NCI-H460 (cell line): ENCODE data around the gene MEF2D. TPM values are rescaled to one million over a fixed set of nuclear protein-coding genes. Genes with fewer than 3 reads are reported as not detected.
A peak's percentile ranks its signal among the peaks of the same experiment; 100 is the strongest.

Experiments used
- DNase-seq: peaks from one replicate; pipeline ENCODE4 v3.0.0-alpha.2; 2016; ENCODE audit warnings: low read depth; ENCODE audit errors: extremely low read depth
- total RNA-seq: library from RNA; depleted of rRNA; stranded (reverse); fragments of >200 nt; shearing (Covaris generic); gene quantifications from 2 replicates; pipeline ENCODE4 v1.2.3, GENCODE V29; 2014

MEF2D gene
- total RNA-seq, 1 experiment from 2014 or later, result 23.8 TPM

DNA sequence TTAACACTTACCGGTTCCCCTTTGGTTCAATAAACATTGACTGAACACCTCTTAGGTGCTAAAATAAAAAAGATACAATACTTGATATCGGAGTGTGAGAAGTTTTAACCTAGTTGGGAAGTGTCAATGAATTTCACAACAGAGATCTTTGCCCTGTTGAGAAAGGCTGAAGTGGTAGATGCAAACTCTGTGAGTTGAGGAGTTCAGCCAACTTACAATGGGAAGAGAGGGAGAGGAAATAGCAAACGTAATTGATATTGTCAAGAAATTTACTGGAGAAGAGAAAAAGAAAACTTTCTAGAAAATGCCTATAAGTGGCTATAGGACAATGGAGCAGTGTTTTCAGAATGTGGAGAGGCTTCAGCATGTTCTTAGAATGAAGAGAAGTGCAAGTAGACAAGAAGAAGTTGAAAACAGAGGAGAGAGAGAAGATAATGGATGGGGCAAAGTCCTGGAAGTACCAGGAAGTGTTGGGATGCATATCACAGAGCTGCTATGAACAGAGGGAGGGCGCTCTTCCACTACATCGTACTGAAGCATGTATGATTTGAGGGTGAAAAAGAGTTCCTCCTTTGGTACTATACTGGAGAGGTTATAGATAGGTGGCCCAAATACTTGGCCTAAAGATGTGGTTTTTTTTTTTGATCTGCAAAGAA is 48.9 kb downstream of the MEF2D start:
- no peak for DNase-seq

DNA sequence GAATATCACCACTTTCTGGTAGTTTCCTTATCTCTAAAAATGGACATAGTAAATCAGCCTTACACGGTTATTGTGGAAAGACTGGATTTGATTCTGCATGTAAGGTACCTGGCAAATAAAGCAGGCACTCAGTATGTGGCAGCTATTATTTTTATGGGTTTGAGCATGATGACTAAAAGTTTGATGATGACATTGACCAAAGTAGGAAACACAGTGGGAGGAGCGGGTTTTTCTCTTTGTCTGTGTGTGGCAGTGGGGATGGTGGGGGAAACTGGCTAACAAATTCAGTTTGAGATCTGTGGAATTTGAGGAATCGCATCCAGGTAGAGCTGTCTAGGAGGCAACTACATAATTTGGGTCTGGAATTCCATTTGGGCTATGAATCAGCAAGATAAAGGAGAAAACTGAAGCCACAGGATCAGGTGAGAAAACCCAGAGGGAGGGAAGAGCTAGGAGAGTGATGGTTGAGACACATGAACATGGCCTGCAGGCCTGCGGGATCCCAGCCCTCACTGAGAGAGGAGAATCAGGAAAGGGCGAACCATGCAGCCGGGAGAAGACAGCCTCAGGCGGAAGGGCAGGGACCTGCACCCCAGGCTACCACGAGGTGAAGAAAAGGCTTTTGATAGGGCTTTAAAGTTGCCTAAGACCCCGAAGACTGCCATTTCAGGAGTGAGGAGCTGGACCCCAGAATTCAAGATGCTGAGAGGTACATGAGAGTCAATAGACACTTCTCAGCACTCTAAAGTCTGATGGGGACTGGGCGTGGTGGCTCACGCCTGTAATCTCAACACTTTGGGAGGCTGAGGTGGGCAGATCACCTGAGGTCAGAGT is 52.2 kb downstream of the MEF2D start:
- no peak for DNase-seq

- DNase-seq, result peak; percentile 90
Measured at GRCh38 chr1:156445789-156446263, 54.7 kb downstream of the MEF2D start.

- DNase-seq, result peak; percentile 63
Measured at GRCh38 chr1:156444407-156445001, 56.1 kb downstream of the MEF2D start.

GRCh38 chr1:156443286-156443685 is 57.3 kb downstream of the MEF2D start:
- DNase-seq, result no peak

DNA sequence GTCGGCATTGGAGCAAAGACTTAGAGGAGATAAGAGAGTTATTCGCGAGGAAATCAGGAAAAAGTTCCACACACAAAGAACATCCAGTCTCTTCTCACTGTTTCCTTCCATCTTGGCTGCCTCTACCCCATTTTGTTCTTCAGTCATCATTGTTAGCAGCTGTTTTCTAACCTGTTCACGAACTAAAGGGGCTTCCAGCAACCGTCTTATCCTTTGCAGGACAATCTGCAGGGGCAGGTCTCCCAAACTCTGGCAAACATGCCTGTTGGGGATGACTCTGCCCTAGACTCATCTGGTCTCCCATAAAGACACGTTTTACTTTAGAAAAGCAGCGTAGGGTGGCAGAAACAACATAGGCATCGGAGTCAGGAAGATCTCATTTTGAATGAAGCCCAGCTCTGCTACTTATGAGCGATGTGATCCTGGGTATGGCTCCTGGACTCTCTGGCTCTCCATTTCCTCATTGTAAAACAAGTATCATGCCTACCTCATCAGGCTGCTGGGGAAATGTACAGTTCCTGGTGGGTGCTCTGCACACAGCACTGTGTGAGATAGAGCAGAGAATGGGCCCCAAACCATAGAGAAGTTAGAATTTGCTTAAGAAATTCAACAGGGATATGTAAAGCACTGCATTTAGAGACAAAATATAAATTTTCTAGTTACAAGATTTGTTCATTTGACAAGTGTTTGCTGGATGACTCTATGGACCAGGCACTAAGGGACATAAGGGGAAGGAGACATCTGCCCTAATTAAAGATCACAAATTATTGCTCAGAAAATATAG is 59.7 kb downstream of the MEF2D start:
- no peak for DNase-seq

DNA sequence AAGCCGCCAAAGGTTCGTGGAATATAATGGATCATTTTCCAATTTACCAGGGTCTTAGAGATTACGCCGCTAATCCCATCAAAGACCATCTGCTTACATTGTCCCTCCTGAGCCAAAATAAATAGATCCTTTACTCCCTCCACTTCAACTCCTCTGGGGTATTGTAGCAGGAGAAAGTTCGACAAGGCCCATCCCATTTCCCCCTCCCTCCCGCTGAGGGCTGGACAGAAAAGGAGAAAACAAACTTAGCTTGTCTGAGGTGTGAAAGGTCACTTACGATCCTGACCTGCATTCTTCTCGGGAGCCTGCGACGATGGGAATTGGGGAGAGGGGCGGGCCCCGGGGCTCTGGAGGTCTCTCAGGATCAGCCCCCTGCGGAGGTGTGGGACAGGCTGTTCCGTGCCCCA is 60.8 kb downstream of the MEF2D start:
- DNase-seq, result no peak

DNA sequence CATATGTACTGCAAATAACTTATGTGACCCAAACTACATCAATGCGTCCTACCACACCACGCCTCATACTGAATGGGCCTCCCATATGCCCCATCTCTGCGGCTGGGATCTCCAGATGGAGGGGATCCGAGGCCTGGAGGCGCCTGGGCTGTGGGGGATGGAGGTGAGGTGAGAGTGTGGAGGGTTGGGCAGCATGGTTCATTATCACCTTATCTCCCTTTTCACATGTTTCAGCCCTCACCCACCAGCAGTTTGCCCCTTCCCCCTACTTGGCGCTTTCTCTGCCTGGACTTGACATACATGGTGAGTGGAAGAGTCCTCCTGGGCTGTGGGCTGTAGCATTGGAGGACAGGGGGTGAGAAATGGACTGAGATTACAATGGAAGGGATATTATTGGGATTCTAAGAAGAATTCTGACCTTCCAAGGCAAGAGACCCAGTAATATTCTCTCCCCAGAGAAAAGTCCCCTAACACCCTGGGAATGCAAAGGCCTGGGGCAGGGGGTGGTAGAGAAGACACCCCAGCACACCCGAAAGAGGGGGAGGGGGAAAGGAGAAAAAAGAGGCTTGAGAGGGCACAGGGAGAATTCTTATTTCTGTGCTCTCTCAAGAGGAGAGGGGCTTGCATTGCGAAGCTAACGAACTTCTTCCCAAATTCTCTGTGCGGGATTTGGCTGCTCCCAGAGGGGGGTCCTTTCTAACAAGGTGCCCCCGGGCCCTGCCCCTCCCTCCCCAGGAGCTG is 61.4 kb downstream of the MEF2D start:
- no peak for DNase-seq

DNA sequence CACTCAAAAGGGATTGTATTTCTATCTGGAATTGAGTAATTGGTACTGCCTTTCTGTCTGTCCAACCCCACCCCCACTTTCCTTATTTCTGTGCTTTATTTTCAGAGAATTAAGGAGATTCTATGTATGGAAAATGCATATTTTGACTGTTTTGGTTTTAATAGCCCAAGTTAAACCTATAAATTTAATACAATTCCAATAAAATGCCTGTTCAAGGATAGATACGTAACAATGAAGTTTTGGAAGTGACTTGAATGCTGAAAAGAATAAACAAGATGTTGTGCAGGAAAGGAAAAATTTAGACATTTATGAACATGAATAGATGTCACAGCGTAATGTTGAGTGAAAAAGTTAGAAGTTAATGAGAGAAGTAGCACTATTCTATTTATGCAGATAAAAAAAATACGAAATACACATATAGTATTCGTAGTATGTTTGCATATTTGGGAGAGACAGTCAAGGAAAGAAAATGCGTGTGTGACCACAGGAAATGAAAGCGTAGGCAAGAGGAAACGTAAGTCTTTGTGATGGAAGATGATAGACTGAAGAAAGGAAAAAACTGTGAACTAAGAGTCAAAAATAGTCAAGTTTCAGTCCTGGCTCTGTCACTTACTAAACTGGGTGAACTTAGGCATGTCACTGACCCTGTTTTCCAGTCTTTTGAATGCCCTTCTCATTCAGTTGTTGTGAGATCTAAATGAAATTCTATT is 62.1 kb downstream of the MEF2D start:
- no peak for DNase-seq

GRCh38 chr1:156437037-156437867 is 63.3 kb downstream of the MEF2D start:
- DNase-seq, result no peak

GRCh38 chr1:156436141-156437036 is 64.2 kb downstream of the MEF2D start:
- no peak for DNase-seq

- DNase-seq, result no peak
Measured at GRCh38 chr1:156435545-156436140, 64.9 kb downstream of the MEF2D start.

GRCh38 chr1:156434989-156435544 is 65.5 kb downstream of the MEF2D start:
- DNase-seq, result no peak

- no peak for DNase-seq
Measured at GRCh38 chr1:156433602-156434001, 67.0 kb downstream of the MEF2D start.

DNA sequence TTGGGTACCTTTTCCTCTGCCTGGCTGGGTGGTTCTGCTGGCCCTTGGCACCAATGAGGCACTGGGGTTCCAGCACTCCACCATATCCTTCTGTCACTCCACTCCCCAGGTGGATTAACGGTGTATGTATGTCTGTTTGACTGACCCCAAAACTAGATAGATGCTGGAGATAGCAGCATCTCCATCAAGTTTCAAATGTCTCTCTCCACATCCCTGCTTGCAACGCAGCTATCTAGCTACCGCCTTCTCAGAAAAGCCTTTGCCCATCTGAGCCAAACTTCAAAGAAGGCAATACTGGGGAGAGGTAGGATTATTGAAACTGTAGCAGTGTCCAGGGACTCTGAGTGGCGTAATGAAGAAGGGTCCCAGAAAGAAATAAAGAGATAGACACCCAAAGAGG is 67.5 kb downstream of the MEF2D start:
- no peak for DNase-seq

DNA sequence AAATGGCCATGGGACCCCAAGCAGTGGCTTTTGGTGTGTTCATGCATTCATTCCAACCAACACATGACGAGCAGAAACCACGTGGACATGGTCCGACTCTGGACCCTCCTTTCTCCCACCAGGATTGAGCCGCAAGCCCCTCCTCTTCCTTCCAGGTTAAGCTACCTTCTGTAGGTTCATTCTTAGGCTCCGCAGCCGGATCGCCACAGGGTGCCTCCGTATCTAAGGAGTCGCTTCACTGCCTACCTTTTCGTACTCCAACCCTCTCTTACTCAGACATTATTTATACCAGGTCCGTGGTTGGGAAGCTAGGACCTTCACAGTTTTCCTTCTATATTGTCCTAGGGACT is 67.9 kb downstream of the MEF2D start:
- DNase-seq, result no peak
